Activated CD4-positive, alpha-beta T cell treated with anti-CD3 and anti-CD28 coated beads for 48 hours (primary cell): ENCODE data around the gene CKAP5.

Source experiments
- DNase-seq: peaks from one replicate; pipeline ENCODE4 v3.0.0-alpha.2; 2020

The CKAP5 gene

GRCh38 chr11:46761807-46762206, 84.3 kb downstream of the CKAP5 start:
- DNase-seq, result no peak

- DNase-seq, result no peak
Observed at GRCh38 chr11:46760429-46761128, 85.5 kb downstream of the CKAP5 start.

GRCh38 chr11:46759196-46759595, 86.9 kb downstream of the CKAP5 start:
- no peak for DNase-seq

- no peak for DNase-seq
Observed at GRCh38 chr11:46755962-46756361, 90.1 kb downstream of the CKAP5 start.

- no peak for DNase-seq
Observed at GRCh38 chr11:46747150-46747549, 98.9 kb downstream of the CKAP5 start.

GRCh38 chr11:46745995-46746394, 100.1 kb downstream of the CKAP5 start:
- no peak for DNase-seq

- DNase-seq, result no peak
Observed at GRCh38 chr11:46745328-46745727, 100.8 kb downstream of the CKAP5 start.

- DNase-seq, result no peak
Observed at GRCh38 chr11:46743693-46744339, 102.3 kb downstream of the CKAP5 start.

- no peak for DNase-seq
Observed at GRCh38 chr11:46743043-46743442, 103.0 kb downstream of the CKAP5 start.

GRCh38 chr11:46741600-46742484, 104.2 kb downstream of the CKAP5 start:
- no peak for DNase-seq

GRCh38 chr11:46738887-46739286, 107.2 kb downstream of the CKAP5 start:
- no peak for DNase-seq

- no peak for DNase-seq
Observed at GRCh38 chr11:46737699-46738098, 108.4 kb downstream of the CKAP5 start.

- no peak for DNase-seq
Observed at GRCh38 chr11:46736615-46737014, 109.5 kb downstream of the CKAP5 start.

- DNase-seq, result no peak
Observed at GRCh38 chr11:46736146-46736545, 109.9 kb downstream of the CKAP5 start.

- DNase-seq, result no peak
Observed at GRCh38 chr11:46733234-46733633, 112.8 kb downstream of the CKAP5 start.

GRCh38 chr11:46731545-46731944, 114.5 kb downstream of the CKAP5 start:
- DNase-seq, result no peak

GRCh38 chr11:46729110-46730027, 116.7 kb downstream of the CKAP5 start:
- no peak for DNase-seq

GRCh38 chr11:46728659-46729040, 117.4 kb downstream of the CKAP5 start:
- DNase-seq, result no peak

- DNase-seq, result no peak
Observed at GRCh38 chr11:46727952-46728658, 118.0 kb downstream of the CKAP5 start.

- DNase-seq, result no peak
Observed at GRCh38 chr11:46726206-46726862, 119.7 kb downstream of the CKAP5 start.
